ENCODE measurements around the gene OR2T6. TPM values are rescaled to one million over a fixed set of nuclear protein-coding genes. Genes with fewer than 3 reads are reported as not detected.

Gene OR2T6
- total RNA-seq, 1 donor from 2014 or later: not detected

- Histone ChIP-seq H3K27me3 (ENCODE audit: control insufficient read depth, insufficient read depth, low read length) (no peaks in the 10 kb centered on the region), H3K4me3 (ENCODE audit: low read depth, low read length) (no peak overlapping the region), H3K36me3 (ENCODE audit: control insufficient read depth, insufficient read depth, low read length) (no peaks in the 10 kb centered on the region)
- TF ChIP-seq CTCF (IDR thresholded peaks at IDR 0.05; ENCODE audit: insufficient read depth, low read length, poor library complexity, severe bottlenecking): no peak
- no peak for DNase-seq (ENCODE audit: low read depth)
These were observed 17.5 kb downstream of the OR2T6 start for GRCh38 chr1:248393050-248393449.

GRCh38 chr1:248402748-248403147 is 27.2 kb downstream of the OR2T6 start, which contains the start of gene OR2T1:
Gene OR2T1 (plus strand): TSS chr1:248403048. CDS start chr1:248406148, 3,100 bp downstream.
- Histone ChIP-seq H3K4me3 (ENCODE audit: low read depth, low read length) (no peak within 1 kb of the TSS), H3K27me3 (ENCODE audit: control insufficient read depth, insufficient read depth, low read length) (no peaks in the 10 kb centered on the region), H3K36me3 (ENCODE audit: control insufficient read depth, insufficient read depth, low read length) (no peaks in the 10 kb centered on the region)
- no peak for DNase-seq (ENCODE audit: low read depth)
- TF ChIP-seq CTCF (IDR thresholded peaks at IDR 0.05; ENCODE audit: insufficient read depth, low read length, poor library complexity, severe bottlenecking): no peak

GRCh38 chr1:248404024-248404423 is 28.5 kb downstream of the OR2T6 start:
- TF ChIP-seq CTCF (IDR thresholded peaks at IDR 0.05; ENCODE audit: insufficient read depth, low read length, poor library complexity, severe bottlenecking): no peak
- DNase-seq (ENCODE audit: low read depth): no peak
- H3K27me3 ChIP-seq (ENCODE audit: control insufficient read depth, insufficient read depth, low read length): no peaks in the 10 kb centered on the region
- H3K4me3 ChIP-seq (ENCODE audit: low read depth, low read length): no peak overlapping the region
- H3K36me3 ChIP-seq (ENCODE audit: control insufficient read depth, insufficient read depth, low read length): no peaks in the 10 kb centered on the region

GRCh38 chr1:248406721-248407692 is 31.5 kb downstream of the OR2T6 start:
- DNase-seq (ENCODE audit: low read depth): no peak
- Histone ChIP-seq H3K4me3 (ENCODE audit: low read depth, low read length) (no peak overlapping the region), H3K36me3 (ENCODE audit: control insufficient read depth, insufficient read depth, low read length) (no peaks in the 10 kb centered on the region), H3K27me3 (ENCODE audit: control insufficient read depth, insufficient read depth, low read length) (no peaks in the 10 kb centered on the region)
- no peak for TF ChIP-seq CTCF (IDR thresholded peaks at IDR 0.05; ENCODE audit: insufficient read depth, low read length, poor library complexity, severe bottlenecking)

GRCh38 chr1:248416226-248416625 is 40.7 kb downstream of the OR2T6 start:
- TF ChIP-seq CTCF (IDR thresholded peaks at IDR 0.05; ENCODE audit: insufficient read depth, low read length, poor library complexity, severe bottlenecking): no peak
- no peak overlapping the region for H3K4me3 ChIP-seq (ENCODE audit: low read depth, low read length)
- H3K27me3 ChIP-seq (ENCODE audit: control insufficient read depth, insufficient read depth, low read length): no peaks in the 10 kb centered on the region
- no peak for DNase-seq (ENCODE audit: low read depth)
- no peaks in the 10 kb centered on the region for H3K36me3 ChIP-seq (ENCODE audit: control insufficient read depth, insufficient read depth, low read length)

Data from kidney epithelial cell (primary cell).